ENCODE measurements around the gene CAB39.

DNA sequence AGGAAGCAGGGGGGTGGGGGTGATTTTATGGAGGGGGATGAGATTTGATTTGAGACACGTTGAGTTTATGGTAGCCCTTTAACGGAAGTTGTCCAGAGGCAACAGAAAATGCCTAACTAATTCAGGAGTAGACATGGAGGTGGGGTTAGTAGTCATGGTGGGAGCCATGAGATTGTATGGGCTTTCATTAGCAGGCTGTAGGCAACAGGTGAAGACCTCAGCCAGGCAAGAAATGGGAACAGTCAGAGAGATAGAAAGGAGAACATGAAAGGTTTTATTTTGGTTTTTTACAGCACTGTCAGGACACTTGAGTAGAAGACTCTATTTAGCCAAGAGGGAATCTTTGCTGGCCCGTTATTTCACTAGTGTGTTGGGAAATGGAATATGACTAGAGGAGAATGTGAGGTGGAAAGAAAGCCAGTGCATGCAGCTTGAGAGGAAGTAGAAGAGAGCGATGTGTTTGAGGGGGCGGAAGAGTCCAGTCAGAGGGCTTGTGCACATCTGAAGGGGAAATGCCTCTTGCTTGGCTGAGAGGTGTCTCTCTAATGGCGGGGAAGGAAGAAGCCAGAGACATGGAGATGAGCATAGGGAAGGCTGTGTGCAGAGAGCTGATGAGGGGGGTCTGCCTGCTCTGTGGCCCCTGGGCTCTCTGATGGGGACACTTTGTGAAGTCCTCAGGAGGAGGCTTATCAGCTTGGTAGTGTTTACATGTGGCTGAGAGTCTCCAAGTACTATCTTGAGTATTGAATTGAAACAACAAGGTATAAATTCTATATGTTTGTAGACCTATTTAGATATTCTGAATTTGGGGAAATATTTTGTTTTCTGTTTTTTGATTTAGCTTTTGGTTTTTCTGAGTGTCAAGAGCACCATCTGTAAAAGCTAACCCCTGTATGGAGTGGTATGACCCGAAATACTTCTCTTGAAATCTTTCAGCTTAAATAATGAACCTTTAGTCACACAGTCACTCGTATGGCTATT lies 85.2 kb downstream of the CAB39 start:
- TF ChIP-seq ZFX (IDR thresholded peaks at IDR 0.05; ENCODE audit: borderline replicate concordance) = no peak
- TF ChIP-seq, protein P1, sequence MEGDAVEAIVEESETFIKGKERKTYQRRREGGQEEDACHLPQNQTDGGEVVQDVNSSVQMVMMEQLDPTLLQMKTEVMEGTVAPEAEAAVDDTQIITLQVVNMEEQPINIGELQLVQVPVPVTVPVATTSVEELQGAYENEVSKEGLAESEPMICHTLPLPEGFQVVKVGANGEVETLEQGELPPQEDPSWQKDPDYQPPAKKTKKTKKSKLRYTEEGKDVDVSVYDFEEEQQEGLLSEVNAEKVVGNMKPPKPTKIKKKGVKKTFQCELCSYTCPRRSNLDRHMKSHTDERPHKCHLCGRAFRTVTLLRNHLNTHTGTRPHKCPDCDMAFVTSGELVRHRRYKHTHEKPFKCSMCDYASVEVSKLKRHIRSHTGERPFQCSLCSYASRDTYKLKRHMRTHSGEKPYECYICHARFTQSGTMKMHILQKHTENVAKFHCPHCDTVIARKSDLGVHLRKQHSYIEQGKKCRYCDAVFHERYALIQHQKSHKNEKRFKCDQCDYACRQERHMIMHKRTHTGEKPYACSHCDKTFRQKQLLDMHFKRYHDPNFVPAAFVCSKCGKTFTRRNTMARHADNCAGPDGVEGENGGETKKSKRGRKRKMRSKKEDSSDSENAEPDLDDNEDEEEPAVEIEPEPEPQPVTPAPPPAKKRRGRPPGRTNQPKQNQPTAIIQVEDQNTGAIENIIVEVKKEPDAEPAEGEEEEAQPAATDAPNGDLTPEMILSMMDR (IDR thresholded peaks at IDR 0.05) = no peak
